GM21737 (cell line): Measurements from ENCODE around the gene SRC.
A peak's percentile ranks its signal among the peaks of the same experiment; 100 is the strongest.

Experiments
- ATAC-seq: cut with Tn5 transposase; IDR thresholded peaks from one replicate; pipeline ENCODE4 v1.9.1; 2021; ENCODE audit warnings: mild to moderate bottlenecking, moderate library complexity; ENCODE audit not compliant: unreplicated experiment

Gene SRC

DNA sequence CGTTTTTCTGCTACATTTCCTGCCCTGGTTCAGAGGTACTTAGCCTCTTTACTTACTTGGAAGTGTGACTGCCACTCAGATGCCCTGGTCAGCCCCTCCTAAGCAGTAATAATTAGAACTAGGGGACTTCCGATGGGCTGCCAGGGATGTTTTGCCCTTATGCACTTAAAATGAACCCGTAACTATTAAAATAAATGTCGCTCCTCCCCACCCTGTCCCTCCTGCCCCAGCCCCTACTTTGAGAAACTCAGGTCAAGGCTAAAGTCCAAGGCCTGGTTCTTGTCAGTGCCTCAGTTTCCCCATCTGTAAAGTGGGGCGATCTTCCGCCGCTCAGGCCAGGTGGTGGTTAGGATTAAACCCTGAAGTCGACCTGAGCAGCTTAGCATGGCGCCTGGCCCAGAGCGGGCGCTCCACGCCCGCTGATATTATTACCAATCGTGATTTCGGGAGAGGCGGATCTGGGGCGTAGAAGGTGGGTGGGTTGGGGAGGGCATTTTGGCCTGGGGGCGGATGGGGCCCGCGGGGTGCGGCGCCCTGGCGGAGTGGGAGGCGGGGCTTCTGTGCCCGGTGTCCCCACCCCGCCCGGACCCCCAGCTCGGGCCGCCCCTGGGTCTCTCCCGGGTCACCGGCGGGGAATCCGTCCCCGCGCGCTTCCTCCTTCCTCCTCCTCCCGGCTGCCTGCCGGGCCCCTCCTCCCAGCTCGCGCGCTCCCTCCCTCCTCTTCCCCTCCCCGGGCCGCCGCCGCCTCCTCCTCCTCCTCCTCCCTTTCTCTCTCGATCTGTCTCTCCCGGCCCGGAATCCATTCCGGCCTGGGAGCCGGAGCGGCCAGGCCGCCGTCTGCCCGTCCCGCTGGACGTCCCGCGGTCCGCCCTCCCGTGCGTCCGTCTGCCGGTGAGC lies at the start of gene SRC:
Gene SRC, plus strand, starts transcription at position 802 of the 897 bp plus-strand sequence. CDS start 38,014 bp downstream, outside the sequence.
- peak; percentile 39 for ATAC-seq

DNA sequence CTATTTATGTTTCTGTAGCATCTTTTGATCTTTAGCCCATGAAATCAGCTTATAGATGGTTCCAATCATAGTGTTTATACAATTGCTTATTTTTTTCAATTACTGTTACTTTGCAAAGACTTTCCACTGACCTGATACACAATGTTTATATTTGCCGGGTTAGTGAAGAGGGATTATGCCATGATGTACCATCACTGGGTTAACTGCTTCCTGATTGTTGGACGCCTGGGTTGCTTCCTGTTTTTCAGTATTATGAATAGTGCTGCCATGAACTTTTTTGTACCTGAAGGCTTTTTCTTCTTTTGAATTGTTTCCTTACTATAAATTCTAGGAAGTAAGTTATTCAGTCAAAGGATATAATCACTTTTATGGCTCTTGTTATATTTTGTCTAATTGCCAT lies 49.6 kb upstream of the SRC start:
- ATAC-seq = no peak

DNA sequence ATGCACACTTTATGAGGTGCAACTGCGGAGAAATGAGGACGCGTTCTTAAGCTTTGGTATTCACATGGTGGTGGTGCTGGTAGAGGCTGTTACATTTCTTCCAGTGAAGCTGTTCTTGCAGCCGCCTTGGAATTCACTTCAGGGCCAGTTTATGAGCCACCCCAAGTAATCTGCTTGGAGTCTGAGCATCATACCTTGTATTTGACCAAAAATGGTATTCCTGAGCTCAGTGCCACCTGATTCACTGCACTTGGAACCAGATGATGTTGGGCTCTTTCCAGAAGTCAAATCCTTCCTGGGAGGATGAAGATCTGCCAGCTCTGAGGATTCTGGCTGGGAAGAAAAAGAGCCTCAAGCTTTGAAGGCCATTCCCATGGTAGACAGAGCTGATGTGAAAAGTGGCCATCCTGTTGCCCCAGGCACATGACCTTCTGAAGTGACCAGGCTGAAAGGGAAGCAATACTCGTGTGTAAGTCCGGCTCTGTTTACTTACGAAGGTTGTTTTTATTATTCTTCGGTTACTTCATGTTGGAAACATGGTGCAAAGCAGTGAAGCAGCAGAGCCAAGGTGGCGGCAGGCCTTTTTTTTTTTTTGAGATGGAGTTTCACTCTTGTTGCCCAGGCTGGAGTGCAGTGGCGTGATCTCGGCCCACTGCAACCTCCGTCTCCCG lies 48.7 kb upstream of the SRC start:
- ATAC-seq = no peak

DNA sequence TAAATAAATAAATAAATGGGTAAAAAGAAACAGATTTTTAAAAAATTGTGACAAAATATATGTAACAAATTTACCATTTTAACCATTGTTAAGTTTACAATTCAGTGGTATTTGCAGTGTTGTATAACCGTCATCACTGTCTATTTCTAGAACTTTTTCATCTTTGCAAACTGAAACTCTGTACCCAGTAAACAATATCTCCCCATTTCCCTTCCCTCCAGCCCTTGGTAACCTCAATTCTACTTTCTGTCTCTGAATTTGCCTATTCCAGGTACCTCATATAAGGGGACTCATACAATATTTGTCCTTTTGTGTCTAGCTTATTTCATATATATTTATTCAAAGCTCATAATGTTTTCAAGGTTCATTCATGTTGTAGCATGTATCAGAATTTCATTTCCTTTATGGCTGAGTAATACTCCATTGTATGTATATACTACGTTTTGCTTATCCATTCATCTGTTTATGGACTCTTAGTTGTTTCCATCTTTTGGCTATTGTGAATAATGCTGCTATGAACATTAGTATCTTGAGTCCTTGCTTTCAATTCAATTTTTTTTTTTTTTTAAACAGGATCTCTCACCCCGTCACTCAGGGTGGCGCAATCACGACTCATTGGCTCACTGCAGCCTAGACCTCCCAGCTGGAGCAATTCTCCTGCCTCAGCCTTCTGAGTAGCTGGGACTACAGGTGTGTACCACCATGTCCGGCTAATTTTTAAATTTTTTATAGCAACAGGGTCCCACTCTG lies 47.6 kb upstream of the SRC start:
- ATAC-seq = peak; percentile 49

DNA sequence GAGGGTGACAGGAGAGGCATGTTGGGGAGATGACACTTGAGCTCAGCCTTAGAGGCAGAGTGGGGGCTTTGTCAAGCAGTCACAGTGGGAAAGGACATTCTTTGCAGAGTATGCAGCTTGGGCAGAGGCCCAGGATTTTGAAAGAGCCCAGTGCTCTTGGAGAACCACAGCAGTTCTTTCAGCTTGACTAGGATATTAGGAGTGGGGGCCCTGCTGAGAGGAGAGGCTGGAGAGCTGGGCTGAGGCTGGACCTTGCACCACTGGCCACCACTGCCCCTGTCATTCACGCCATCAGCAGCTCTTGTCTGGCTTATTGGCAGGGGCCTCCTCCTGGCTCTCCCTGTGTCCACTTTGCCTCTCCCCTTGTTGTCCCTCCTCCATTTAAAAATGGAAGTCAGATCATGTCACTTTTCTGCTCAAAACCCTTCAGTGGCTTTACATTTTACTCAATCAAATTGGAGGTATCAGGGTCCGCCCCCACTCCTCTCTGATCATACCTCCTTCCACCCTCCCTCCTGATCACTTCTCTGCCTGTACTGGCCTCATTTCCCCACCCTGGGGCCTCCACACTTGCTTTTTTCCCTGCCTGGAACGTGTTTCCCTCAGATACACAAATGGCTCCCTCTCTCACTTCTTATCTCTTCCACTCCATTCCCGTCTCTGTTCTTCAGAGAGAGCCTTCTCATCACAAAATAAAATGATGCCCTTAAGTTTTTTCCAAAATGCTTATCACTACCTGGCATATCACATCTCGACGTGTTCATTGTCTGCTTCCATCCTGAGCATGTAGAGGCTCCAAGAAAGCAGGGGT lies 46.0 kb upstream of the SRC start:
- no peak for ATAC-seq

DNA sequence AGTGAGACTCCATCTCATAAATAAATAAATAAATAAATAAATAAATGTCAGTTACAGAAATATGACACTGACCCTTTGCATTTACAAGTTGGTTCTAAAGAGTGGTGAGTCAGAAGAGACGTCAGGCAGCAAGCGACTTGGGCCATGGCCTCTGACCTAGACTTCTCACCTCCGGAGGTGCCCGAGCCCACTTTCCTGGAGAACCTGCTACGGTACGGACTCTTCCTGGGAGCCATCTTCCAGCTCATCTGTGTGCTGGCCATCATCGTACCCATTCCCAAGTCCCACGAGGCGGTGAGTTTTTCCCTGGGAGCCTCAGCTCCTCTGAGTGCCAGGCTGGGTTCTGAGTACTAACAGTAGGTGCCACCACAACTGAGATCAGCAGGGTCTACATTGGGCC lies 44.8 kb upstream of the SRC start:
- ATAC-seq = no peak

DNA sequence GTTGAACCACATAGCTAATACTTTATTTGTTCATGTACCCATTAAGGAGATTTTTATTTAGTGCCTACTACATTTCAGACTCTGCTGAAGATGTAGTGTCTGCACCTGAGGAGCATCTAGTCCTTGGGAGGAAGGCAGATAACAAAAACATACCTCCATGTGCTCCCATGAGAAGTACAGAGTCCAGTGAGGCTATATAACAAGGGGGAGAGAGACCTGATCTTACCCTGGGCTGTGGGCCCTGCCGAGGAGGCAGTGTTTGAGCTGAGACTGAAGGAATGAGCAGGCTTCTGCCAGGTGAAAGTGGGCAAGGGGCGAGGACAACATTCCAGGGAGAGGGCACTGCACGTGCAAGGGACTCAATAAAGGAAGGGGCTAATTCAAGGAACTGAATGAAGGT lies 44.4 kb upstream of the SRC start:
- no peak for ATAC-seq

DNA sequence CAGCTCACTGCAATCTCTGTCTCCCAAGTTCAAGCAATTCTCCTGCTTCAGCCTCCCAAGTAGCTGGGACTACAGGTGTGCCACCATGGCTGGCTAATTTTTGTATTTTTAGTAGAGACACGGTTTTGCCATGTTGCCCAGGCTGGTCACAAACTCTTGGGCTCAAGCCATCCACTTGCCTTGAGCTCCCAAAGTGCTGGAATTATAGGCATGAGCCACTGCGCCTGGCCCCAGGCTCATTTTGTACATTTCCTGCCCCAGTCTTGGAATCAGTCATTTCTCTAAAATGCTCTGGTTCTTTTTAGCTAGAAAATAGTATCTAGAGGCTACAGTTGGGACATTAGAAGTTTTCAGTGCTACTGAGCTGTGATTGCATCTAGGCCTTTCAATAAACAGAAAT lies 43.0 kb upstream of the SRC start:
- ATAC-seq = no peak

DNA sequence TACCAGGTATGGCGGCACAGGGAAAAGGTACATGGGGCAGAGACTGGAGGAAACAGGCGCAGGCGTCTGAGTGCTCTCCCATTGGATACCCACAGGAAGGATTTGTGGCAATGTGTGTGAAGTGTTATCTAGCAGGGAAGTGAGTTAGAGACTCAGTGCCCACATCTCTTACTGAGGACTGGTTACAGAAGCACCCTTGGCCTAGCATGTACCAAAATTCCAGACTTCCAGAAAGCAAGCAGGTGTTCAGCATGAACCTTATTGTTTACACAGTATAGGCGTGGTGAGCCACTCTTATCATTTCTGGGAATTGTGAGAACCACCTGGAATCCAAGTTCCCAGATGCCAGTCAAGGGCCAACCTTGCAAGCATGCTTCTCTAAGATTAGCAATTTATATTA lies 42.3 kb upstream of the SRC start:
- no peak for ATAC-seq

DNA sequence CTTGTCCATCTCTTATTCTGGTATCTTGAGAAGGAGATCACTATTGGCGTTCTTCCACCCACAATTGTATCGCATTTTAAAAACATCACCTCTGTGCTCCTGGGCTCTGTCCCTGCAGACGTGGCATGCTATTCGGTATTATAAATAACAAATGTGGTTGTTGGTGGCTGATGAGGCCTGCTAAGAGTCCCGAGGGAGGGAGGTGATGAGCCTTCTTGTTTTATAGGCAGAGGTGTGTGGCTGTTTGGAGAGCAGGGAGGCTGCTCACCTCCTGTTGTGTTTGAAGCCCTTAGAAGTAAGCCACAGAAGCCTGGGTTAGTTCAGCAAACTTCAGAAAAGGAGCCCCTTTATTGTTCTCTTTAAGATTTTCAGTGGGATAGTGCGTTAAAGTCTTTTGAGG lies 40.9 kb upstream of the SRC start:
- ATAC-seq = no peak

DNA sequence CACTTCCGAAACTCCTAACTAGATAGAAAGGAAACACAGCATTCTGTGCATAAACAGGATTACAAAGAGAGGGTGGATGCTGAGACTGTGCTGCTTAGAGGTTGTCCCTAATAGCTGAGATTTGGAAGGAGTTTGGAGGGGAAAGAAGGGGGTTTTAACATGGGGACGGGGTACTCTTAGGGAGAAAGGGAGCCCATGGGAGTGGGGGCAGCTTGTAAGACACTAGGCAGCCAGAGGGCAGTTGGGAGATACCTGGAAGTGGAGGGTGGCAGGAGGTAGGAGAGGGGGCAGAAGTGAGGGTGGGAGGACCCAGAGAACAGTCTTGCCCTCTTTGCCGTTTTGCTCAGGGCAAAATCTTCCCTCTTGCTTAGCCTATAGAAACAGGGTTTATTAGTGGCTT lies 40.1 kb upstream of the SRC start:
- no peak for ATAC-seq

DNA sequence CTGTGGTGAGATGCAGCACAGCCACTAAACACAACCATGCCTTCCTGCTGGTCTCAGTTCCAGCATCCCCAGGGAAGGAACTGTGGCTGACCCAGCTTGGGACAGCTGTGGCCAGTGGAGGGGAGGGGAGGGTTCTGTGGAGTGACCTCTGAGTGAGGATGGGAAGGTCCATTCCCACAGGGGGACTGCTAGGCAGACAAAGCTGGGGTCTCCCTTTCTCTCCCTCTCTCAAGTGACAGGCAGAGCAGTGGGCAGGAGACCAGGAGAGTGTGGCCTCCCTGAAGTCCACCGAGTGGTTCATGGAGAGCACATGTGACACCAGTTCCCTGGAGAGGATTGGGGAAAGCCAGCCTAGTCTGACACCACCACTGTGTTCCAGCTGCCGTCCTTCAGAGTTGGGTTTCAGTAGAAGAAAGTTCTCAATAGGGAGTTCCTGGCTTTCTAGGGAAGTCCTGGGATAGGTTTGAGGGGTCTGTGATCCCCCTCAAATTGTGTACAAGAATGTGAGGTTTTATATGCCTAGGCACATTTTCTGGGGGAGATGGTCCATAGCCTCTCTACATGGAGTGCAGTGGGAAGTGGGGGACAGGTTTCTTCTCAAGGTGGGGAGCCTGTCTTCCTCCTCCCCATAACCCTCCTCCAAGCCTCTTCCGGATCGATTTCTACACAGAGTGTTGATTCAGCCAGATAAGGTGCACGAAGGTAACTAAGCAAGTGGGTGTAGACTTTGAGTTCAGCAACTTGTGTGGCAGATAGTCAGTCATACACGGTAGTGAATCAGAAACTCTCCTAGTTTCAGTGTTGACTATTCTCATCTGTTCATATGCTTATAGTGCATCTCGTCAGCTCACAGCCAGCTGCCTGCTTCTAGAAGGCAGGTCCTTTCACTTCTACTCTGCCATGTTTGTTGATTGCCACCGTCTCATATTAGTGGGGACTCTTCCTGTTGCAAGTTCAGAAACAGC lies 37.6 kb upstream of the SRC start:
- peak; percentile 82 for ATAC-seq

DNA sequence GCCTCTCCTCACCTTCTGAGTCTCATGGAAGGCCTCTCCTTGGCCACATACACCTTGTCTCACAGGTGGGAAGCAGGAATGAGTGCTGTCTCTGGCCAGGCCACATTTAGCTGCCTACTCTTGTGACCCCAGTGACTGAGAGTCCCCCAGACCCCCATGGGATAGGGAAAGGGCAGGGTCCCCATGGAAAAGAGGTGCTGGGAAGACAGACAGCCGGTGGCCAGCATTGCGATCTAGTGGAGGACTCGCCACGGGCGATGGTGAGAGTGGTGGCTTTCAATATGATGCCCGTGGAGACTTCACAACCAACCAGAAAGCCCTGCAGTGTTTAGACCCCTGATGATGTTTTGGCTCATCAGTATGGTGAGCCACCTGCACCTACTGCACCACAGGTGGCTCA lies 36.6 kb upstream of the SRC start:
- ATAC-seq = no peak

DNA sequence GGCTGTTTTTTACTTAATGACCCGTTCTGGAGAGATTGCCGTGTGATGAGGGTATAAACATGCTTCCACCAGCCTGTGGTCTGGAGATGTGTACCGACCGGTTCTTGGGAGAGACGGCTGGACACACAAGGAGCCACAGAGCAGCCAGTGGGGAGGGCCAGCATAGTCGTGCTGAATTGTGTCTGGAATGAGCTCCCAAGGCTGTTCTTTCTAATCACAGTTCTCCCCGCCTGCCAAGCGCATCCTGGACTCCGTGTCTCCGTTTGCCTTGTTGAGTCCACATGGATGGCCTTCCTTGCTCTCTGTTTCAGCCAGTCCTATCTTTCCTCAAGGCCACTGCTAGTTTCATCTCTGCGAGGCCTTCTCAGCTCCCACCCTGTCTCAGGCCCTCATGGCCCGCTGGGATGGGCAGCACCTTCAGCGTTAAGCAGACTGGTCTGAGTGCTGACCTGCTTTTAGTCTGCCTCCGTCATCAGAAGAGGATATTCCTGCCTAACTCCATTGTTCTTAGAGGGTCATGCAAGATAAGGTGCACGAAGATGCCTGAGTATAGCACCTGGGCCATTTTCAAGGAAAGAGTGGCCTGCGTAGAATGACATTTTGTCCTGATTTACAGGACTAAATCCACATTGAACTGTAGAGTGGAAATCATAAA lies 35.9 kb upstream of the SRC start:
- no peak for ATAC-seq

DNA sequence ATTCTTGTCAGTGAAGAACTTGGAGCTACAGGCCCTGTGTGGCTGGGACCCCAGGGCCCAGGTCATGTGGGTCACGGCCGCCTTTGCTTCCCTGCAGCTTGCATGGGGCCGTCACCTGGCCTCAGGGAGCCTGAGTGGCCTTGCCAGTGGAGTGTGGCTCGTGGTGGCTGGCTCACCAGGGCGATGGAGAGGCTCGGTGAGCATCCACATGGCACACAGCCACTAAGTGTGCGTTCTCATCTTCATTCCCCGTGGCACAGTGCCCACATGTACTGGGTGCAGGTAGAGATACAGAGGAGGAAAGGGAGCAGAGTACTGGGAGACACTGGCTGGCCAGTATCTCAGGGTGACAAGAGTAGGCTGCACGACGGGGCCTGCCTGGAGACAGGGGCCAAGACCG lies 35.0 kb upstream of the SRC start:
- no peak for ATAC-seq

DNA sequence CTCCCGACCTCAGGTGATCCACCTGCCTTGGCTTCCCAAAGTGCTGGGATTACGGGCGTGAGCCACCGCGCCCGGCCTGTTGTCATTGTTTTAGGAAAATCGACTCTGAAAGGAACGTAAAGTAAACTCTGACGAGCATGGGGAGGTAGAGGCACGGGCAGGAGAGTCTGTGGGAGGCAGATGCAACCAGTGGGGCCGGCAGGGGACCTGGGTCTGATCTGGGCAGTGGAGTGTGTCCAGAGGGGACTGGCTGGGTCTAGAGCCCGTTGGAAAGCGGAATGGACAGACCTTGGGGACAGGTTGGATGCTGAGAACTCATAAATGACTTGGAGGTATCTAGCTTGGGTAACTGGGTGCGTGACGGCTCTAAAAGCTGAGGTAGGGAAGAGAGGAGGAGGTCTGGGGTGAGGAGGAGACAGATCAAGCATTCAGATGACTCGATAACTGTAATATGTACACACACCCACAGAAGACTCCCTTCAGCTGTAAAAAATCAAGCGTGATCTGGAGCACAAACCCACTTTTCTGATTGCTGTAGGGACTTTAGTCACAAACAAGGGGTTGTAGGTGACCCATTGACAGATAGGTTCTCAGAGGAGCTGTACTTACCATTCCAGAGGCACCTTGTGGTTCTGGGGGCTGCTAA lies 34.1 kb upstream of the SRC start:
- ATAC-seq = no peak

DNA sequence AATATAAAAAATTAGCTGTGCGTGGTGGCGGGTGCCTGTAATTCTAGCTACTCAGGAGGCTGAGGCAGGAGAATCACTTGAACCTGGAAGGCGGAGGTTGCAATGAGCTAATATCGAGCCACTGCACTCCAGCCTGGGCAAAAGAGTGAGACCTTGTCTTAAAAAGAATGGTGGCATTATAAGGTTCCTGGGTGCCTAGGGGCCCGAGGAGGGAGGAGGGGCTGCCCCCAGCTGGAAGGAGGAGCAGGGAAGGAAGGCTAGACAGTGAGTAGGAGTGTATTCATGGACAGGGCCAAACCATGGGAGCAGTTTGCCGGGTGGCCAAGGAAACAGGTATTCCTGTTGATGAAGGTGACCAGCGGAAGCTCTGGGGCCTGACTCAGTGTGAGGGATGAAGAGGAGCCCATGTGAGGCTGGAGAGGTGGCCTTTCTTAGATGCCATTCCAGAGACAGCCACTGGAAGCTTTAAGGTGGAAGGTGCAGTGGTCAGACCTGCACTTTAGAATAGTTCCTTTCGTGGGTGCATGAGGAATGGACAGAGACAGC lies 32.3 kb upstream of the SRC start:
- no peak for ATAC-seq

DNA sequence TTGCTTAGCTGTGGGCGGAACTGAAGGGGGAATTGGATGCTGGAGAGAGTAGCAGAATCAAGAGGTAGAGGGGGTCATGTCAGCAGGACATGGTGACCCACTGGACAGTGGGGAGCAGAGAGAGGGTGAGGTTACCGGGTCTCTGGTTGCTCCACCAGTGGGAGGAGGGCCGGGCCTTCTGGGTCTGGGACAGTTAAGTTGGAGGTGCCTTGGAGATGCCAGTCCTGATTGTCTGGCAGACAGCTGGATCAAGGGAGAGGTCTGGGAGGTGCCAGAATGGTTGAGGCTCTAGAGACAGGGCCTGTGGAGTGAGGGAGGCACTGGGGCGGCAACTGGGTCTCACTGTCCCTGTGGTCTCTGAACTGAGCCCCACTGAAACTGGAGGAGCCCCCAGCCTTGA lies 31.8 kb upstream of the SRC start:
- ATAC-seq = no peak
